HS-27A (cell line): ENCODE measurements around the gene CRIP1.

Source experiments
- DNase-seq: peaks from one replicate; pipeline ENCODE4 v3.0.0-alpha.2; 2012; ENCODE audit warnings: low read depth, missing footprints

CRIP1 gene

GRCh38 chr14:105480807-105481801, 5.6 kb upstream of the CRIP1 start:
- peak; percentile 67 for DNase-seq

- peak; percentile 81 for DNase-seq
Measured at GRCh38 chr14:105481886-105482457, 4.7 kb upstream of the CRIP1 start.

- no peak for DNase-seq
Measured at GRCh38 chr14:105482486-105483110, 4.1 kb upstream of the CRIP1 start.

- no peak for DNase-seq
Measured at GRCh38 chr14:105483300-105484068, 3.2 kb upstream of the CRIP1 start.

- no peak for DNase-seq
Measured at GRCh38 chr14:105484069-105484996, 2.4 kb upstream of the CRIP1 start.

GRCh38 chr14:105484997-105485393, 1.7 kb upstream of the CRIP1 start:
- DNase-seq, result no peak

GRCh38 chr14:105485739-105486162, 935 bp upstream of the CRIP1 start:
- DNase-seq, result no peak

GRCh38 chr14:105486974-105487448, 325 bp downstream of the CRIP1 start:
- no peak for DNase-seq

- no peak for DNase-seq
Measured at GRCh38 chr14:105487449-105487985, 831 bp downstream of the CRIP1 start.

GRCh38 chr14:105487986-105488777, 1.5 kb downstream of the CRIP1 start:
- no peak for DNase-seq

- DNase-seq, result no peak
Measured at GRCh38 chr14:105488781-105489541, 2.3 kb downstream of the CRIP1 start.

GRCh38 chr14:105489542-105490266, 3.0 kb downstream of the CRIP1 start:
- peak; percentile 71 for DNase-seq

GRCh38 chr14:105490267-105490571, 3.5 kb downstream of the CRIP1 start:
- no peak for DNase-seq

- peak; percentile 99 for DNase-seq
Measured at GRCh38 chr14:105490572-105491365, 4.1 kb downstream of the CRIP1 start, which contains the start of gene TEDC1. Gene TEDC1 (plus strand): TSS chr14:105491246. CDS start chr14:105491376, 130 bp downstream.

GRCh38 chr14:105491366-105491973, 4.8 kb downstream of the CRIP1 start:
- DNase-seq, result peak; percentile 35

- no peak for DNase-seq
Measured at GRCh38 chr14:105492031-105492970, 5.6 kb downstream of the CRIP1 start.
